K562 (cell line): ENCODE data around the gene APOLD1.

Experiments
- ARHGAP35 ChIP-seq: fragments of 450-650 bp; IDR thresholded peaks from 2 replicates; pipeline ENCODE4 v1.6.1; 2018; ENCODE audit not compliant: partially characterized antibody
- BRF1 ChIP-seq: IDR thresholded peaks from 3 replicates; pipeline ENCODE4 v1.6.1; 2011; ENCODE audit warnings: borderline replicate concordance, mild to moderate bottlenecking; ENCODE audit not compliant: insufficient read length; ENCODE audit errors: extremely low read depth
- ELF1 ChIP-seq: fragments of 200-800 bp; sonication (Bioruptor generic); IDR thresholded peaks from 2 replicates; pipeline ENCODE4 v1.6.1; 2016; ENCODE audit warnings: missing genetic modification characterization, missing compliant biosample characterization
- POLR2AphosphoS5 ChIP-seq: IDR thresholded peaks from 2 replicates; pipeline ENCODE4 v1.6.1; 2011; ENCODE audit warnings: mild to moderate bottlenecking, low read depth, low read length, moderate library complexity; ENCODE audit not compliant: control insufficient read depth, insufficient read depth
- ZNF384 ChIP-seq: IDR thresholded peaks from 2 replicates; pipeline ENCODE4 v1.6.1; 2012; ENCODE audit warnings: low read depth, low read length, improper control_type of control experiment

DNA sequence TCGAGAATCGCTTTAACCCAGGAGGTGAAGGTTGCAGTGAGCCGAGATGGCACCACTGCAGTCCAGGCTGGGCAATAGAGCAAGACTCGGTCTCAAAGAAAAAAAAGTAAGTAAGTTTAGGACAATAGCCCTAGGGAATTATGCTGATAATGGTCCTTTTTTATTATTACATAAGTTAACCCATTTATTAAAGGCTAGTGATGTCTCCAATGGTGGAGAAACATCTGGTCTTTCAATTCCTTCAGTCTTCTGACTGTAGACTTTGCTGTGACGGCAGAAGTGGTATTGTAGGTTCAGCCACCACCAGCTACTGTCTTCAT is 55.1 kb downstream of the APOLD1 start:
- TF ChIP-seq POLR2AphosphoS5, result no peak
- TF ChIP-seq ARHGAP35, result no peak
- no peak for TF ChIP-seq BRF1
- TF ChIP-seq ELF1 (tag), result no peak
- no peak for TF ChIP-seq ZNF384
